22Rv1 (cell line): ENCODE measurements around the gene INO80C.

Experiments
- CTCF ChIP-seq: fragments of 450-650 bp; IDR thresholded peaks from 2 replicates; pipeline ENCODE4 v1.5.1; 2017; ENCODE audit warnings: mild to moderate bottlenecking
- ZFX ChIP-seq: fragments of 450-650 bp; IDR thresholded peaks from 2 replicates; pipeline ENCODE4 v1.6.1; 2017; ENCODE audit warnings: antibody characterized with exemption, borderline replicate concordance

- TF ChIP-seq CTCF (no peak), ZFX (no peak)
Measured at GRCh38 chr18:35422237-35422636, 75.5 kb downstream of the INO80C start.
